ENCODE data around the gene ANTXRL. TPM values are rescaled to one million over a fixed set of nuclear protein-coding genes. Genes with fewer than 3 reads are reported as not detected.
"Not testable (repeated sequence)": the region's sequence is repeated elsewhere in the genome, so short reads cannot be mapped to it uniquely, and the experiment has no call there.

The ANTXRL gene
- total RNA-seq, 2 experiments from 2014 or later: not detected

DNA sequence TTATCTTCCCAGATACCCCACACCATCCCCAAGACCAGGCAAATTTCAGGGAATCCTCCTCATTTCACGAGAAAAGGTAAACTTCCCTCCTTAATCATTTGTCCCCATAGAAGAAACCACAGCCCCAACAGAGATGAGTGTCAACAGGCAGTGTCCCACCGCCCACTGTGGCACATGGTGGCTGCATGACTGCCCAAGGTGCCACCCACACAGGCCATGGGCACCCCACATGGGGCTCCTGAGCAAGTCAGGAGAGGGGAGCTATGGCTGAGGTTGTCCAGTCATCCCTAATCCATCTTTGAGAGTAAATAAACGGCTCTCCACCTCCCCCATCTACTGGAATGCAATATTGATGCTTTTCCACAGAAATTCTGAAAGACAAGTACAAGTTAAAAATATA, 44.1 kb downstream of the ANTXRL start:
- Mint-ChIP-seq H3K27ac (no peak overlapping the region), H3K4me3 (no peak overlapping the region), H3K27me3 (no peaks in the 10 kb centered on the region), H3K4me1 (peaks cover 2% of the 10 kb centered on the region), H3K36me3 (ENCODE audit: low read depth) (no peaks in the 10 kb centered on the region), H3K9me3 (ENCODE audit: low read depth) (no peaks in the 10 kb centered on the region)
- CTCF ChIA-PET: no interaction called here
- DNase-seq (no peak), ATAC-seq (no peak)
- POLR2A ChIA-PET: no interaction called here
- intact Hi-C loops (cut with DNase I, micrococcal nuclease): no loop called here

DNA sequence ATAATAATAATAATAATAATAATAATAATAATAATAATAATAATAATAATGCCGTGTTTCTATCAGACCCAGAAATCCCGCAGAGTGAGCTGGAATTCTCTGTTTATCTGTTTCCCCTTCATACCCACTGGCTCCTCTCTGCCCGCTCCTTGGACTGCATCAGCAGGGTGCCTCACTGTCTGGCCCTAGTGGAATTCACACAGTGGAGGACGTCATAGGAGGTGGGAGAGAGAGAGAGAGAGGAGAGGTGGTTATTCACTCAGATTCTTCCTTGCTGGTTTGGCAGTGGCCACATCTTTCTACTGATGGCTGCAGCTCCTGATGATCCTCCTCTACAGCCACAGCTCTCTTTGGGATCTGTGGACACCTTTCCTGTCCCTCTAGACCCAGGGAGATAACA, 78.7 kb downstream of the ANTXRL start:
- intact Hi-C loops (cut with DNase I, micrococcal nuclease); H3K36me3 Mint-ChIP-seq (ENCODE audit: low read depth); ATAC-seq; H3K27me3 Mint-ChIP-seq; H3K9me3 Mint-ChIP-seq (ENCODE audit: low read depth); H3K4me3 Mint-ChIP-seq; DNase-seq; POLR2A ChIA-PET; H3K27ac Mint-ChIP-seq; H3K4me1 Mint-ChIP-seq; CTCF ChIA-PET: not testable (repeated sequence)

DNA sequence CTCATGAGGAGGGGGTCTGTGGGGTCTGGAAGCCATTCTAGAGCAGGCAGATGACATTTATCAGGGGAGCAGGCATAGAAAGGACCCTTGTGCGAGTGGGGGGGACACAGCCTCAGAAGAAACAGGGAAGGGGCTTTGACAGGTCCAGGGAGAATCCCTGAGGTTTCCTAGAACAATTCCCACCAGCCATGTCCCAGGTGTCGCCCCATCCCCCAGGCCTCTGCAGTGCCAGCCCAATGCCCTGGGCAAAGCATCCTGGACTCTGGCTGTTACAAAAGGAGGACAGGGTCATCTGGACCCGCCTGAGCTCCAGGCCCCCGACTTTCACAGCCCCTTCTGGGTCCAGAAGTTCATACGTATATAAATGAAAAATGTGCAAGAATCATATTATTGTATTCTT, 80.4 kb downstream of the ANTXRL start:
- intact Hi-C loops (cut with DNase I, micrococcal nuclease); H3K36me3 Mint-ChIP-seq (ENCODE audit: low read depth): not testable (repeated sequence)

DNA sequence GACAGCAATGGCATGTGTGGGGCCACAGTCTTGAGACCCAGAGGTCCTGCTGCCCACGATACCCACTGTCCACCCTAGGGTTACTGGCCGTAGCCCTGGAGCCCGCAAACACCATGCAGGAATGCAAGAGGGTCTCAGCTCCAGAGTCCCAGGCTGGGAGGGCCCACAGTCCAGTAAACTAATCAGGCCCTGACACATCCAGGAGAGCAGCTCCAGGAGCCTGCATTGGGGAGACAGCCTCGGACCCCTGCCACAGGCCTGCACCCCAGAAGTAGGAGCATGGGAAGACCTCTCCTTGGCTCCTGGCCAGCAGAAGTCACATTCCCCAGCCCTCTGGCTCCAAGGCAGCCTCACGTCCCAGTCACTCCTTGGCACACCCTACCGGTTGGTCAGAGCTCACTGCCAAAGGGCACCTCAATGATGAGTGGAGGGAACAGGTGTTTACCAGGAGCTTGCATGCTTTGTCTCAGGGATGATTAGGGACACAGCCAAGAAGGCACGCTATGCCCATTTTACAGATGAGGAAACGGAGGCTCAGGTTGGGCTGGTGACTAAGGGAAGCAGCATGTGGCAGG, 81.0 kb downstream of the ANTXRL start:
- DNase-seq; intact Hi-C loops (cut with DNase I, micrococcal nuclease); H3K4me1 Mint-ChIP-seq; CTCF ChIA-PET; H3K27ac Mint-ChIP-seq; POLR2A ChIA-PET; H3K36me3 Mint-ChIP-seq (ENCODE audit: low read depth); ATAC-seq; H3K9me3 Mint-ChIP-seq (ENCODE audit: low read depth); H3K4me3 Mint-ChIP-seq; H3K27me3 Mint-ChIP-seq: not testable (repeated sequence)

More for the DNA sequence above, 80.4 kb downstream of the ANTXRL start:
- ATAC-seq; DNase-seq; H3K4me3 Mint-ChIP-seq; H3K27me3 Mint-ChIP-seq; H3K4me1 Mint-ChIP-seq; H3K9me3 Mint-ChIP-seq (ENCODE audit: low read depth); CTCF ChIA-PET; H3K27ac Mint-ChIP-seq; POLR2A ChIA-PET: not testable (repeated sequence)

DNA sequence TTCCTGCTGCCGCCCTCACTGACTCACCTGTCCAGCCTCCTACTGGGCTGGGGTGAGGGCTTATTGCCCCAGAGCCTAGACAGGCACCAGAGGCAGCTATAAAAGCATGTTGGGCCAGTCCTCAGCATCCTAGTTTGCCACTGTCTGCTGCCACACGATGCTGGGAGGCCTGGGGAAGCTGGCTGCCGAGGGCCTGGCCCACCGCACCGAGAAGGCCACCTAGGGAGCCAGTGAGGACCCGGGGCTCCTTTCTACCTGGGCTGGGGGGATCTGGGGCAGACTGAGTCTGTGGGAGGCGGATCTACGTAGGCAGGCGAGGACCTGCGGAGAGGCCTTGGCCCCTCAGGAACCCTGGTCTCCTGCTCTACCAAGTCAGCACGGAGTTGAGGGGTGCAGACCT, 82.2 kb downstream of the ANTXRL start:
- H3K4me3 Mint-ChIP-seq; intact Hi-C loops (cut with DNase I, micrococcal nuclease); H3K4me1 Mint-ChIP-seq; H3K27ac Mint-ChIP-seq; H3K36me3 Mint-ChIP-seq (ENCODE audit: low read depth); CTCF ChIA-PET; DNase-seq; H3K27me3 Mint-ChIP-seq; H3K9me3 Mint-ChIP-seq (ENCODE audit: low read depth); ATAC-seq; POLR2A ChIA-PET: not testable (repeated sequence)

DNA sequence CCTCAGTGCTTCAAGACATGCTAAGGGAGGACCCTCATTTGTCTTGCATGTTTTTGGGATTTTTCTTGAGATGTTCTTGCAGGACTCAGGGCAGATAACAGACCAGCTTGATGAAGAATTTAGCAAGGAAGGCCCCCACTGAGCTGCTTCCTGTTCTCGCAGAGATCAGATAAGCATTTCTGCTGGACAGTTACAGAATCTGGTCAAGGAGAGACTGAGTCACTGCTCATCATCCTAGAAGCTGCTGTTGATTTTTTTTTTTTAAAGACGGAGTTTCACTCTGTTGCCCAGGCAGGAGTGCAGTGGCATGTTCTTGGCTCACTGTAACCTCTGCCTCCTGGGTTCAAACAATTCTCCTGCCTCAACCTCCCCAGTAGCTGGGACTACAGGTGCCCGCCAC, 87.6 kb downstream of the ANTXRL start:
- H3K4me1 Mint-ChIP-seq; intact Hi-C loops (cut with DNase I, micrococcal nuclease); H3K4me3 Mint-ChIP-seq; CTCF ChIA-PET; H3K27ac Mint-ChIP-seq; H3K27me3 Mint-ChIP-seq; ATAC-seq; H3K9me3 Mint-ChIP-seq (ENCODE audit: low read depth); POLR2A ChIA-PET; DNase-seq; H3K36me3 Mint-ChIP-seq (ENCODE audit: low read depth): not testable (repeated sequence)

DNA sequence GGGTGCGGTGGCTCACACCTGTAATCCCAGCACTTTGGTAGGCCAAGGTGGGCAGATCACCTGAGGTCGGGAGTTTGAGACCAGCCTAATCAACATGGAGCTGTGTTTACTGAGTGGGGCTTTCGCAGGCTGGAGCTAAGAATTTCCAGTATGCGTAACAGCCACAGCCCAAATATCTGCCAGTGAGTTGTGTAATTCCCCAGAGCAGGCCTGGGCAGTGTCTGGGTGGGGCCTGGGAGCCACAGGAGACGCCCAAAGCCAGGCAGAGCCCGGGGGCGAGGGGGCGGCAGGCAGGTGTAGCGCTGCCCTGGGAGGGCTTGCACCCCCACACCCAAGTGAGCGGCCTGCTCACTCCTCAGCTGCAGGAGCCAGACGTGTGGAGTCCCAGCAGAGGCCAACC, 88.6 kb downstream of the ANTXRL start, which contains the start of gene ANXA8L1:
ANXA8L1 (plus strand) TSS at position 371 of the 400 bp plus-strand sequence. CDS start 76 bp downstream, outside the sequence.
- POLR2A ChIA-PET; CTCF ChIA-PET; H3K27ac Mint-ChIP-seq; H3K27me3 Mint-ChIP-seq; H3K4me3 Mint-ChIP-seq; ATAC-seq; intact Hi-C loops (cut with DNase I, micrococcal nuclease); DNase-seq; H3K4me1 Mint-ChIP-seq; H3K36me3 Mint-ChIP-seq (ENCODE audit: low read depth); H3K9me3 Mint-ChIP-seq (ENCODE audit: low read depth): not testable (repeated sequence)

DNA sequence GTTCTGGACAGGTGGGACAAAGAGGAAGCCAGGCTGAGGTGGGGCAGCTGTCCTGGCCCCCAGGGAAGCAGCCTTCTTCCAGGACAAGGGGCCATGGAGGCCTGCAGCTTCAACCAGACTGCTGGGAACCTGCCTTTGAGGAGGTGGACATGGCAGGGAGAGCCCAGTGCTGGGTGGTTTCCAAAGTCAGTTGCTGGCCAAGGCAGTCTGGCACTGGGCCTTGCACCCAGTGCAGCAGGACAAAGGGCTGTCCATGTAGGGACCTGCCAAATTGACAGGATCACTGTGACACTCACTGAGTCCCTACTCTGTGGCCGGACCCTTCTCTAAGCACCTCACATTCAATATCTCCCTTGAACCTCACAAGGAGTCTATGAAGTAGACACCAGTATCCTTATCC, 90.2 kb downstream of the ANTXRL start:
- H3K27ac Mint-ChIP-seq; ATAC-seq; intact Hi-C loops (cut with DNase I, micrococcal nuclease); H3K4me3 Mint-ChIP-seq; POLR2A ChIA-PET; H3K27me3 Mint-ChIP-seq; H3K4me1 Mint-ChIP-seq; H3K36me3 Mint-ChIP-seq (ENCODE audit: low read depth); H3K9me3 Mint-ChIP-seq (ENCODE audit: low read depth); DNase-seq; CTCF ChIA-PET: not testable (repeated sequence)

DNA sequence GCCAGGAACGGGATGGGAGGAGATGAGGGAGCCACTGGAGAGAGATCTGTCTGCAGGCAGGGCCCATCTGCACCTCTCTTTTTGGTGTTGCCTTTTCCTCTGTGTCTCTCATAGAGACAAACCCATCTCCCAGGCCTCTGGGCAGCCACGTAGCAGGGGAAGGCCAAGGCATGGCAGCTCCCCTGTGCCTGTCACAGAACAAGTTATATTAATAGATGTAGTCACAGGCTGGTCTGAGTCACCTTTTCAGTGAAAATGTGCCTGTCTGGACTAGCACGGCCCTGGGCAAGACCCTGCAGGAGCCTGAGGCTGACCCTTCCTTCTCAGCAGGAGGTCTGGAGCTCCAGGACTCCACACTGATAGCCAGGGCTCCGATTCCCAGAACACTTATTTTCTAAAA, 90.9 kb downstream of the ANTXRL start:
- DNase-seq; H3K4me3 Mint-ChIP-seq; H3K9me3 Mint-ChIP-seq (ENCODE audit: low read depth); intact Hi-C loops (cut with DNase I, micrococcal nuclease); CTCF ChIA-PET; H3K27ac Mint-ChIP-seq; H3K36me3 Mint-ChIP-seq (ENCODE audit: low read depth); POLR2A ChIA-PET; H3K27me3 Mint-ChIP-seq; H3K4me1 Mint-ChIP-seq: not testable (repeated sequence)
- ATAC-seq: peak; percentile 49

DNA sequence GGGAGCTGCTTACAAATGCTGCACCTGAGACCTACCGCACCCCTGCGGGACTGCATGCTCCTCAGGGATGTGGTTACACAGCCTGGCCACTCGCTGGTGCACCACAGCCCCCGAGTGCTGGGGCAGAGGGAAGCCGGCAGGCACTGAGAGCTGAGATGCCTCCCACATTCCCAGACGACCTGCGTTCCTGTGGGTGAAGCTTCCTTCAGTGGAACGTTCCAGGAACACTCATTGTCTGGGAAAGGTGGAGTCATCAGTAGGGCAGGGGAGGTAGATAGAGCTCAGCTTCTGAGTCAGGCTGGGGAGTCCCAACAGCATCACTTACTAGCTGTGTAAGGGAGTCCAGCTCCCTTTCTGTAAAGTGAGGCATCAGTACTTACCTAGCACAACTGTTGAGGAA, 91.3 kb downstream of the ANTXRL start:
- H3K27me3 Mint-ChIP-seq; intact Hi-C loops (cut with DNase I, micrococcal nuclease); DNase-seq; H3K27ac Mint-ChIP-seq; H3K4me3 Mint-ChIP-seq; H3K4me1 Mint-ChIP-seq; CTCF ChIA-PET; H3K9me3 Mint-ChIP-seq (ENCODE audit: low read depth); POLR2A ChIA-PET; H3K36me3 Mint-ChIP-seq (ENCODE audit: low read depth): not testable (repeated sequence)
- peak; percentile 95 for ATAC-seq

DNA sequence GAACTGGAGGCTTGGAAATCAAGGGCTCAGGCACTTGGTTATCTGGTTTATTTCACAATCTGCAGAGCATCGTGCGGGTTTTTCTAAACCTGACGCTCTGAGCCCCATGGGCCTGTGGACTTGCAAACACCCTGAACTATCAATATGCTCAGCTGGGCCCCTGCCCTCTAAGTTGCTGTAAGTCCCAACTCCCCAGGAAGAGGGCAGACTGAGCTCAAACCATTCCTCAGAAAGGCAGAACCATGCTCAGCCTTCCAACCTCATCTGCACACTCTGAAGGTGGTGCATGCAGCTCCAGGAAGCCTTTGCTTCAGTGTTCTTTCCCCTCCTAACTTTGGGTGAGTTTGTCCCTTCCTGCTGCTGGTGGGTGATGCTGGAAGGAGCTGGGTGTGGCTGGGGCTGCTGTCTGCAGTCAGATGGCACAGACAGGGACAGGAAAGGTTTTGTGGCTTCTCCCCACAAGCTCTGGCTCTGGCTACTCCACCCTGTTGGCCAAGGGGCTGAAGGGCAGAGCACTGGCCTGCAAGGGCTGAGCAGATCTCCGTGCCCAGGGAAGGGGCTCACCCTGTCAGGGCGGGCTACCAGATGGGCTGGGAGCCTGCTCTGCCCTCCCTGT, 92.5 kb downstream of the ANTXRL start:
- POLR2A ChIA-PET; H3K4me1 Mint-ChIP-seq; H3K36me3 Mint-ChIP-seq (ENCODE audit: low read depth); H3K27me3 Mint-ChIP-seq; H3K27ac Mint-ChIP-seq; H3K9me3 Mint-ChIP-seq (ENCODE audit: low read depth); intact Hi-C loops (cut with DNase I, micrococcal nuclease); H3K4me3 Mint-ChIP-seq; CTCF ChIA-PET; ATAC-seq; DNase-seq: not testable (repeated sequence)

All from activated CD4-positive, alpha-beta T cell treated with anti-CD3 and anti-CD28 coated beads for 36 hours (primary cell).